HG02588 (cell line): Measurements from ENCODE around the gene ZNF584.

Source experiments
- ATAC-seq: cut with Tn5 transposase; IDR thresholded peaks from one replicate; pipeline ENCODE4 v1.9.1; 2021; ENCODE audit warnings: mild to moderate bottlenecking, moderate library complexity; ENCODE audit not compliant: unreplicated experiment

ZNF584 gene

DNA sequence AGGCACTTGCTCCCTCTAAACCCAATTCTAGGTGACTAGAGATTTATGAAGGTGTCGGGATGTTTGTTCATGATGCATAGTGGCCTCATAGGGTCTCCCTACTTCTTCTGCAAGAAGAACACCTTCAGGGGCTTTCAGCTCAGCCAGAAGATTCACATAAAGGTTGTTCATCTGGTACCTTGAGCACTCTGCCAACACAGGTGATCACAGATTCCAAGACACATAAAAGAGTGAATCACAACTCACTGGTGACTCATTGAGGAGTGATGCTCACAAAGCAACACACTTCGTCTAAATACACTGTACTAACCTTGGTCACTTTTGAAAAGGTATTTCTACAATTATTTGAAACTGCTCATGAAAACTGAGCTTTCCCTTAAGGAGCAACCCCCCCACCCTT, 51.6 kb downstream of the ZNF584 start:
- no peak for ATAC-seq

DNA sequence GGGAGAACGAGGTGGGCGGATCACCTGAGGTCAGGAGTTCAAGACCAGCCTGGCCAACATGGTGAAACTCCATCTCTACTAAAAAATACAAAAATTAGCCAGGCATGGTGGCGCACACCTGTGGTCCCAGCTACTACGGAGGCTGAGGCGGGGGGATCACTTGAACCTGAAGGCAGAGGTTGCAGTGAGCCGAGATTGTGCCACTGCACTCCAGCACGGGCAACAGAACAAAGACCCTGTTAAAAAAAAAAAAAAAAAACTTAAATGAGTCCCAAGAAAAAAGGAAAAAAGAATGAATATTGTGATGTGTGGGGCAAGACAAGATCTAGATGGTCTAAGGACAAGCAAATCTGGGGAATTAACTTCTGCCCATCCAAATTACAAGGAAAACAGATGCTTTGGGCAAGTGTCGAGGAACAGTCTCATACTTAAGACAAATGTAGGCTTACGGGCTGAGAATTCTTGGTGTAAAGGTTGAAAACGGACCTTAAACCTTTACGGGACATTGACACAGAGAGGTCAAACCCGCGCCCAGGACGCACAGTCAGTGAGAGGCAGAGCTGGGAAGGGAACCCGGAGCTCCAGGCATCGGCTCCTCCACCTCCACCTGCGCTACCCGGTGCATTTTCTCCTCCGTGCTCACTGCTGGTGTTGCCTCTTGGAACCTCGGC, 57.8 kb downstream of the ZNF584 start:
- ATAC-seq: no peak

DNA sequence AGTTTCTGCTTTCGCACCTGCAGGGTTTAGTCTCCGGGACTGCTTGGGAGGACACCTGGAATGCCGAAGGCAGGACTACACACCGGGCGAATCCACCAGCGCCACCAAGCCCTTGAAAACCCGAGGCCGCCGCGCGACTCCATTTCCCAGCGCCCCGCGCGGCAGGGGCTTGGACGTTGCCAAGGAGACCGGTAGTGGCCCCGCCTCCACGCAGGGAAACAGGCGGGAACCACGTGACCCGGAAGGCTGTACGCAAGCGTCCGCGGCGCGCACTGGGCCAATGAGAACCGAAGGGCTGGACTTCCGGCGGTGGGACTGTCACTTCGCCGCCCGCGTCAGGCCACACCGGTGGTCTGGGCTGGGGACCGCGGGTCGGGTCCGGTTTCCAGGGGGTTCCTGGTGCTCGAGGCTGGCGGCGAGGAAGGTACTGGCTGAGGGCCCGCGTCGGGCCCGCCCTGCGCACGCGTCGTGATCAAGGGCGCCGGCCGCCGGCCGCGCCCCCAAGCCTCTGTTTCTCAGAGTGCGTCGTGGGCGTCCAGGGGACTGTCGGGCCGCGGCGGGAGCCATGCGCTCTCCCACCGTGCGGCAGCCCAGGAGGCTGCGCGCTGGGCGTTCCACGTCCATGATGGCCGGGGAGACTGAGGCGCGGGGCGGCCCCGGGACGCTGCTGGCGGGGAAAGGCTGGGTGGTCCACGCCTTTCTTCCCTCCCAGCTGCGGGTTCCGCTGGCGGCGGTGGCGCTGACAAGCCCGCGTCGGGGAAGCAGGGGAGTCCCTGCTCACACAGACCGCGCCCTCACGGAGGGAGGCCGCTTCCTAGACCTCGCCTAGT, 58.5 kb downstream of the ZNF584 start, which contains the start of gene ZNF324:
Gene ZNF324, plus strand, starts transcription at position 321 of the 830 bp plus-strand sequence. CDS start 2,106 bp downstream, outside the sequence.
- peak; percentile 89 for ATAC-seq
